Heart left ventricle (tissue), 13 donors: ENCODE data around the gene DCLK1.

ENCODE experiments used
- POLR2A ChIP-seq, 2 donors: fragments of 450-650 bp; IDR thresholded peaks; one replicate each; pipeline ENCODE4 v1.6.1; 2017; ENCODE audit warnings: antibody characterized with exemption in 2 of 2, mild to moderate bottlenecking in 2 of 2, moderate library complexity in 2 of 2
- TF ChIP-seq, protein P1 (sequence below), 12 donors: fragments of 200-600 bp; sonication (generic) in 4 of 12; IDR thresholded peaks; one replicate each; pipeline versions ENCODE4 v1.5.0 to v1.8.0; 2018 to 2022; ENCODE audit warnings: antibody characterized with exemption in 12 of 12, mild to moderate bottlenecking in 5 of 12
- donor health status: ischemic (EF 13 %, LVEDD 7.1; RV severe dilation, severe dysfunction).
- donor health status: DM: no; HTN: yes; CAD: no.
- donor health status: DM: no; HTN: no; CAD: no.
- donor health status: ischemic (EF 25% LVEDD 6.9; RV normal size, moderate dysfunction).
- donor health status: ischemic (EF 25% LVEDD 5.7; RV mildly dilated, moderate dysfunction).
- donor health status: ischemic (EF 35%, LVEDD 5.7; RV mildly dilated, moderate dysfunction).
- donor health status: nonischemic (EF 11% LVEDD 7.7; RV severe dilation, severe dysfunction).
- donor health status: DM: yes; HTN: yes; CAD: no.
- donor health status: PGD.
- donor health status: ischemic (EF 29% LVEDD 5.4; RV normal size, mild dysfunction).
- donor health status: nonischemic (EF 23%, LVEDD 6.1; RV moderate dilation, normal function).

DNA sequence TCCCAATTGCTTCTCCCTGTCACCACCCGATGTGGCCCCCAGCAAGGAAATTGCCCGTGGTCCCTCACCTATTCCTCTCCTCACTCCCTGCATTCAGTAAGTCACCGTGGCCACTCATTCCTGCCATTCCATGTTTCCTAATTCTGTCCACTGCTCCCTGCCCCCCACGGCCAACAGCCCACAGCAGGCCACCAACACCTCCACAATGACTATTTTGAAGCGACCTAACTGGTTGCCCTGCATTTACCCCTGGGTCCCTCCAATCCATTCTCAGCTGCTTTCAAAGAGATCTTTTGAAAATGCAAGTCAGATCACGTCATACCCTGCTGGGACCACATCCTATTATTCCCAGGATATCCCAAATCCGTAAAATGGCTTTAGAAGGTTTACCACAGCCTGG, 210.4 kb downstream of the DCLK1 start:
- TF ChIP-seq, protein P1, sequence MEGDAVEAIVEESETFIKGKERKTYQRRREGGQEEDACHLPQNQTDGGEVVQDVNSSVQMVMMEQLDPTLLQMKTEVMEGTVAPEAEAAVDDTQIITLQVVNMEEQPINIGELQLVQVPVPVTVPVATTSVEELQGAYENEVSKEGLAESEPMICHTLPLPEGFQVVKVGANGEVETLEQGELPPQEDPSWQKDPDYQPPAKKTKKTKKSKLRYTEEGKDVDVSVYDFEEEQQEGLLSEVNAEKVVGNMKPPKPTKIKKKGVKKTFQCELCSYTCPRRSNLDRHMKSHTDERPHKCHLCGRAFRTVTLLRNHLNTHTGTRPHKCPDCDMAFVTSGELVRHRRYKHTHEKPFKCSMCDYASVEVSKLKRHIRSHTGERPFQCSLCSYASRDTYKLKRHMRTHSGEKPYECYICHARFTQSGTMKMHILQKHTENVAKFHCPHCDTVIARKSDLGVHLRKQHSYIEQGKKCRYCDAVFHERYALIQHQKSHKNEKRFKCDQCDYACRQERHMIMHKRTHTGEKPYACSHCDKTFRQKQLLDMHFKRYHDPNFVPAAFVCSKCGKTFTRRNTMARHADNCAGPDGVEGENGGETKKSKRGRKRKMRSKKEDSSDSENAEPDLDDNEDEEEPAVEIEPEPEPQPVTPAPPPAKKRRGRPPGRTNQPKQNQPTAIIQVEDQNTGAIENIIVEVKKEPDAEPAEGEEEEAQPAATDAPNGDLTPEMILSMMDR (IDR thresholded peaks at IDR 0.05): no peak
- TF ChIP-seq POLR2A (IDR thresholded peaks at IDR 0.05): no peak
